UCSD-AML1 (cell line): ENCODE results near the gene ZFYVE28.
"Not testable (repeated sequence)": the region's sequence is repeated elsewhere in the genome, so short reads cannot be mapped to it uniquely, and the experiment has no call there.

Source experiments
- DNase-seq: peaks from one replicate; lab custom pipeline; 2025; ENCODE audit not compliant: unreplicated experiment; lab: John Stamatoyannopoulos, UW

Gene ZFYVE28

GRCh38 chr4:2417765-2418649 is at the start of gene ZFYVE28:
TSS of gene ZFYVE28 (minus strand) at chr4:2418645. CDS start at chr4:2418323, 322 bp downstream.
- DNase-seq = no peak

GRCh38 chr4:2465544-2465943 is 47.1 kb upstream of the ZFYVE28 start:
- not testable (repeated sequence) for DNase-seq

- DNase-seq = no peak
Measured at GRCh38 chr4:2465032-2465431, 46.6 kb upstream of the ZFYVE28 start.

GRCh38 chr4:2462992-2463762 is 44.7 kb upstream of the ZFYVE28 start:
- no peak for DNase-seq

- DNase-seq = peak; percentile 65
Measured at GRCh38 chr4:2462218-2462991, 44.0 kb upstream of the ZFYVE28 start.

- DNase-seq = no peak
Measured at GRCh38 chr4:2461246-2461960, 43.0 kb upstream of the ZFYVE28 start.

GRCh38 chr4:2459589-2460349 is 41.3 kb upstream of the ZFYVE28 start:
- no peak for DNase-seq

- DNase-seq = no peak
Measured at GRCh38 chr4:2458546-2459491, 40.4 kb upstream of the ZFYVE28 start.

GRCh38 chr4:2457481-2458295 is 39.2 kb upstream of the ZFYVE28 start:
- DNase-seq = no peak

- no peak for DNase-seq
Measured at GRCh38 chr4:2451821-2452785, 33.7 kb upstream of the ZFYVE28 start.

- no peak for DNase-seq
Measured at GRCh38 chr4:2451036-2451520, 32.6 kb upstream of the ZFYVE28 start.

GRCh38 chr4:2450394-2451035 is 32.1 kb upstream of the ZFYVE28 start:
- no peak for DNase-seq

GRCh38 chr4:2449511-2450392 is 31.3 kb upstream of the ZFYVE28 start:
- DNase-seq = no peak

- no peak for DNase-seq
Measured at GRCh38 chr4:2449051-2449450, 30.6 kb upstream of the ZFYVE28 start.

GRCh38 chr4:2448589-2448988 is 30.1 kb upstream of the ZFYVE28 start:
- DNase-seq = no peak
